ENCODE data around the gene SCAMP2. TPM values are rescaled to one million over a fixed set of nuclear protein-coding genes. Genes with fewer than 3 reads are reported as not detected.

The SCAMP2 gene
- total RNA-seq, 1 experiment from 2014 or later: 121 TPM

DNA sequence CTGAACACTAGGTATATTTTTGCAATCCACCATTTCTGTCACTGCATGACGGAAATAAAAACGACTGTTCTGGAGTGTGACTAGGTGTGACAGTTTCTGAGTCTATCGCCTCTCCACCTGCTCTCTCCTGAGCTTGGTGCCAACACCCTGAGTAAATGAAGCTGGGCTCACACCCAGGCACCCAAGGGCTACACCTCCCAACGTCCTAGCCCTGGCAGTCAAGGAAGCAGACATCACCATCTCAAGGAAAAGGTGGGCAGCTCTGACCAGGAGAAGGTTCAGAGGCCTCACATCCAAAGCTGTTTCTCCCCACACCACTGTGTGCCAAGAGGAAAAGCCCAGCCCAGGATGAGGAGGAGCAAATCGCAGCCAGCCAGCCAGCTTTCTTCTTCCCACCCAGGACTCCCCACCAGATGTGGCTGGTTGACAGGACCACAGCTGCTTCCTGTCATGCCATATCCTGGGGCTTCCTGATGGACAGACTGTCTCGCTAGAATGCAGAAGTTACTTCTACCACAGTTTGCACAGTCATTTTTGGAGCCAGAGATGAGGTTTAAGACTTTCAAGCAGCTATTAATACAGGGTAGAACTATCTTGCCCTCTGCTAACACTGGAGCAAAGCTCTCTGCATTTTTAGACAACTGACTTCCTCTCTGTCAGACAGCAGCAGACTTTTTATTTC, 3.3 kb downstream of the SCAMP2 start:
- Histone ChIP-seq H3K9me3 (ENCODE audit: control insufficient read depth, insufficient read depth, low read depth, low read length) (no peaks in the 10 kb centered on the region), H3K27ac (ENCODE audit: low read length) (no peak overlapping the region), H3K27me3 (ENCODE audit: control insufficient read depth, insufficient read depth, low read length) (no peaks in the 10 kb centered on the region), H3K4me3 (ENCODE audit: low read depth in 2 of 2, low read length in 2 of 2) (no peak overlapping the region), H3K4me1 (ENCODE audit: control insufficient read depth, insufficient read depth, low read length) (peaks cover 19% of the 10 kb centered on the region), H3K36me3 (ENCODE audit: control insufficient read depth, insufficient read depth, low read length) (no peaks in the 10 kb centered on the region)
- no peak for TF ChIP-seq SIN3A (IDR thresholded peaks at IDR 0.05; ENCODE audit: borderline replicate concordance, insufficient read depth, low read depth, low read length)
- CTCF ChIA-PET: interaction anchor here (0.7 kb wide), 1 partner anchor 145 kb away, joined by 7 read pairs; no protein-coding TSS in a partner anchor
- no TSS peak for BruUV-seq (replicated peaks)
- intact Hi-C loops (cut with micrococcal nuclease; ENCODE audit: unreplicated experiment): no loop called here
- DNase-seq (ENCODE audit: low read depth, low spot score) (no peak), ATAC-seq (no peak)
- POLR2A ChIA-PET: interaction anchor here (0.5 to 0.7 kb wide), 2 partner anchors 30 to 572 kb away, joined by 3 to 10 read pairs; no protein-coding TSS in a partner anchor
- in situ Hi-C loops (cut with HindIII; ENCODE audit: low pct_unique_long_range_greater_than_20kb, low sequenced_read_pairs): no loop called here

DNA sequence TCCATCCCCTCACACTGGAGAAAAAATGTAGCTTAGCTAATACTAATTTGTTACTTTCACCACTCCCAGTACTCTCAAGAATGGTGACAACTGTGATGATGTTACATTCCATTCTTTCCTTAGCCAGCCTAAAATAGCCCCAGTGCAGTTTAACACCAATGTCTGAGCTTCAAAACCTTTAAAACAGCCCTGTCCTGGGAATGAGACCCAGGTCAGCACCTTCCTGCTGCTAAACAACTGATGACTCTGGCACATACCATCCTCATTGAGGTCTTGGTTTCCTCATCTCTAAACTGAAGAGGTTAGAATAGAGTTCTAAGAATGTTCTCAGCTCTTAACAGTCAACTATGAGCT, 3.8 kb downstream of the SCAMP2 start:
- no peak overlapping the region for H3K27ac ChIP-seq (ENCODE audit: low read length)
- H3K9me3 ChIP-seq (ENCODE audit: control insufficient read depth, insufficient read depth, low read depth, low read length): no peaks in the 10 kb centered on the region
- BruUV-seq (replicated peaks): no TSS peak
- no peak overlapping the region for H3K4me3 ChIP-seq (ENCODE audit: low read depth in 2 of 2, low read length in 2 of 2)
- H3K4me1 ChIP-seq (ENCODE audit: control insufficient read depth, insufficient read depth, low read length): peaks cover 19% of the 10 kb centered on the region
- no peak for DNase-seq (ENCODE audit: low read depth, low spot score)
- CTCF ChIA-PET: interaction anchor here (0.7 kb wide), 1 partner anchor 145 kb away, joined by 7 read pairs; no protein-coding TSS in a partner anchor
- no peak for TF ChIP-seq REST (IDR thresholded peaks at IDR 0.05; ENCODE audit: insufficient read depth in 1 of 2, low read depth in 2 of 2, low read length in 1 of 2)
- TF ChIP-seq, protein P1, sequence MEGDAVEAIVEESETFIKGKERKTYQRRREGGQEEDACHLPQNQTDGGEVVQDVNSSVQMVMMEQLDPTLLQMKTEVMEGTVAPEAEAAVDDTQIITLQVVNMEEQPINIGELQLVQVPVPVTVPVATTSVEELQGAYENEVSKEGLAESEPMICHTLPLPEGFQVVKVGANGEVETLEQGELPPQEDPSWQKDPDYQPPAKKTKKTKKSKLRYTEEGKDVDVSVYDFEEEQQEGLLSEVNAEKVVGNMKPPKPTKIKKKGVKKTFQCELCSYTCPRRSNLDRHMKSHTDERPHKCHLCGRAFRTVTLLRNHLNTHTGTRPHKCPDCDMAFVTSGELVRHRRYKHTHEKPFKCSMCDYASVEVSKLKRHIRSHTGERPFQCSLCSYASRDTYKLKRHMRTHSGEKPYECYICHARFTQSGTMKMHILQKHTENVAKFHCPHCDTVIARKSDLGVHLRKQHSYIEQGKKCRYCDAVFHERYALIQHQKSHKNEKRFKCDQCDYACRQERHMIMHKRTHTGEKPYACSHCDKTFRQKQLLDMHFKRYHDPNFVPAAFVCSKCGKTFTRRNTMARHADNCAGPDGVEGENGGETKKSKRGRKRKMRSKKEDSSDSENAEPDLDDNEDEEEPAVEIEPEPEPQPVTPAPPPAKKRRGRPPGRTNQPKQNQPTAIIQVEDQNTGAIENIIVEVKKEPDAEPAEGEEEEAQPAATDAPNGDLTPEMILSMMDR (IDR thresholded peaks at IDR 0.05): no peak
- no peak for ATAC-seq
- H3K36me3 ChIP-seq (ENCODE audit: control insufficient read depth, insufficient read depth, low read length): no peaks in the 10 kb centered on the region
- no peaks in the 10 kb centered on the region for H3K27me3 ChIP-seq (ENCODE audit: control insufficient read depth, insufficient read depth, low read length)
- POLR2A ChIA-PET: interaction anchor here (0.5 to 0.7 kb wide), 2 partner anchors 30 to 573 kb away, joined by 3 to 10 read pairs; no protein-coding TSS in a partner anchor
- intact Hi-C loops (cut with micrococcal nuclease; ENCODE audit: unreplicated experiment) (no loop called here), in situ Hi-C loops (cut with HindIII; ENCODE audit: low pct_unique_long_range_greater_than_20kb, low sequenced_read_pairs) (no loop called here)

DNA sequence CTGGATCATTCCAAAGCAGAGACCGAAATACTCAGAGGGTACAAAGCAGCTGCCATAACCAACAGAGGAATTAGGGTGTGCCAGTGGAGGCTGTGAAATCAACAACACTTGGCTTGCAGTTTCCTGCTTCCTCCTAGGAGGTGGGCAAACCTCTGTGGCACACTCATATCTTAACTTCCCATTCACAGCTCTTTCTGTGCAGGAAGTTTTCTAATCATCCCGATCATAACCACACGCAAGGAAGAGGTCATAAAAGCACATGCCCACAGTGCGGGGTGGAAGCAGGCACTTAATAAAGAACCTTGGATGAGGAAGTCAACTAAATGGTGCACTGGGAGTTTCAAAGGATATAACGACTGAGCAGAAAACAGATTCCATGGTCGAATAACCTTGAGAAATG, 5.1 kb downstream of the SCAMP2 start:
- Histone ChIP-seq H3K27ac (ENCODE audit: low read length) (no peak overlapping the region; the same call in 1 of the 2 replicates), H3K4me1 (ENCODE audit: control insufficient read depth, insufficient read depth, low read length) (peaks cover 22% of the 10 kb centered on the region)
- POLR2A ChIA-PET: no interaction called here

More for the DNA sequence above, 5.1 kb downstream of the SCAMP2 start:
- no peak for TF ChIP-seq SIN3A (IDR thresholded peaks at IDR 0.05; ENCODE audit: borderline replicate concordance, insufficient read depth, low read depth, low read length)
- no peak for TF ChIP-seq POLR2AphosphoS5 (IDR thresholded peaks at IDR 0.05; ENCODE audit: low read depth, low read length)
- no peak for TF ChIP-seq REST (IDR thresholded peaks at IDR 0.05; ENCODE audit: insufficient read depth in 1 of 2, low read depth in 2 of 2, low read length in 1 of 2)
- TF ChIP-seq, protein P1 (IDR thresholded peaks at IDR 0.05): no peak
- no peak for TF ChIP-seq TCF7L2 (IDR thresholded peaks at IDR 0.05; ENCODE audit: low read depth, low read length)
- no peak overlapping the region for H3K4me3 ChIP-seq (ENCODE audit: low read depth in 2 of 2, low read length in 2 of 2)
- ATAC-seq (no peak), DNase-seq (ENCODE audit: low read depth, low spot score) (no peak)
- CTCF ChIA-PET: no interaction called here
- H3K27me3 ChIP-seq (ENCODE audit: control insufficient read depth, insufficient read depth, low read length): no peaks in the 10 kb centered on the region
- intact Hi-C loops (cut with micrococcal nuclease; ENCODE audit: unreplicated experiment): no loop called here
- no peaks in the 10 kb centered on the region for H3K36me3 ChIP-seq (ENCODE audit: control insufficient read depth, insufficient read depth, low read length)
- BruUV-seq (replicated peaks): no TSS peak
- no peaks in the 10 kb centered on the region for H3K9me3 ChIP-seq (ENCODE audit: control insufficient read depth, insufficient read depth, low read depth, low read length)
- in situ Hi-C loops (cut with HindIII; ENCODE audit: low pct_unique_long_range_greater_than_20kb, low sequenced_read_pairs): no loop called here
